HFFc6 (cell line): ENCODE data around the gene MSANTD3. TPM values are rescaled to one million over a fixed set of nuclear protein-coding genes. Genes with fewer than 3 reads are reported as not detected.

Experiments
- DNase-seq: peaks from one replicate; pipeline ENCODE4 v3.0.0-alpha.2; 2018
- H3K27ac Mint-ChIP-seq: 2 replicates; pipeline ENCODE4 v1.8.0; 2020; ENCODE audit warnings: mild to moderate bottlenecking, mixed read lengths
- H3K27me3 Mint-ChIP-seq: 2 replicates; pipeline ENCODE4 v1.8.0; 2021; ENCODE audit warnings: mild to moderate bottlenecking, moderate library complexity, mixed read lengths; ENCODE audit not compliant: insufficient read depth
- H3K36me3 Mint-ChIP-seq: 2 replicates; pipeline ENCODE4 v1.8.0; 2021; ENCODE audit warnings: low read depth, mixed read lengths
- H3K4me1 Mint-ChIP-seq: 2 replicates; pipeline ENCODE4 v1.8.0; 2020; ENCODE audit warnings: low read depth, mixed read lengths
- H3K4me3 Mint-ChIP-seq: 2 replicates; pipeline ENCODE4 v1.8.0; 2020; ENCODE audit warnings: mild to moderate bottlenecking, moderate library complexity, mixed read lengths
- H3K9me3 Mint-ChIP-seq: 2 replicates; pipeline ENCODE4 v1.8.0; 2020; ENCODE audit warnings: mild to moderate bottlenecking, mixed read lengths
- total RNA-seq, 6 experiments: library from RNA; stranded (reverse); fragmentation: NEBNext Ultra II Directional; extraction: Animal tissue kit (Norgen Biotek cat#: 25700); gene quantifications; 2 replicates in 1 of 6; 3 replicates in 5 of 6; pipeline ENCODE4 v1.2.3, GENCODE V29; 2021
- TF ChIP-seq, protein P1 (sequence below): fragments of 200-600 bp; sonication (generic); IDR thresholded peaks from 2 replicates; pipeline ENCODE4 v1.5.0; 2021; ENCODE audit warnings: antibody characterized with exemption, mild to moderate bottlenecking

MSANTD3 gene
- total RNA-seq, 6 experiments from 2014 or later: 56.9 to 76.1 (median 71.2) TPM

DNA sequence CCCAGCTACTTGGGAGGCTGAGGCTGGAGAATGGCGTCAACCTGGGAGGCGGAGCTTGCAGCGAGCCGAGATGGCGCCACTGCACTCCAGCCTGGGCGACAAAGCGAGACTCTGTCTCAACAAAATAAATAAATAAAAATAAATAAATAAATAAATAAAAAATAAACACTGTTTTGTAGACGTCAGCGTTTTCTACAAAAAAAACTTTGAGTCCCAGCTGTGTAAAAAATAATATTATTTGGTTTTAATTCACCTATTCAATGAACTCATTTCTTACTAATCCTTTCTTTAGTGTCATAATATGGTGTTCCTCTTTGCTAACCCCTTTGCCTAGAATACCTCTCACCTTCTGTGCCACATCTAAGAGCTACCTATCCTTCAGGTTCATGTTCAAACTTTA lies 30.2 kb upstream of the MSANTD3 start:
- Mint-ChIP-seq H3K36me3 (peaks cover 1% of the 10 kb centered on the region; the same call in 1 of the 2 replicates), H3K27me3 (no peaks in the 10 kb centered on the region; the same call in 1 of the 2 replicates), H3K4me1 (peaks cover 14% of the 10 kb centered on the region), H3K27ac (no peak overlapping the region), H3K9me3 (no peaks in the 10 kb centered on the region), H3K4me3 (no peak overlapping the region)
- TF ChIP-seq, protein P1, sequence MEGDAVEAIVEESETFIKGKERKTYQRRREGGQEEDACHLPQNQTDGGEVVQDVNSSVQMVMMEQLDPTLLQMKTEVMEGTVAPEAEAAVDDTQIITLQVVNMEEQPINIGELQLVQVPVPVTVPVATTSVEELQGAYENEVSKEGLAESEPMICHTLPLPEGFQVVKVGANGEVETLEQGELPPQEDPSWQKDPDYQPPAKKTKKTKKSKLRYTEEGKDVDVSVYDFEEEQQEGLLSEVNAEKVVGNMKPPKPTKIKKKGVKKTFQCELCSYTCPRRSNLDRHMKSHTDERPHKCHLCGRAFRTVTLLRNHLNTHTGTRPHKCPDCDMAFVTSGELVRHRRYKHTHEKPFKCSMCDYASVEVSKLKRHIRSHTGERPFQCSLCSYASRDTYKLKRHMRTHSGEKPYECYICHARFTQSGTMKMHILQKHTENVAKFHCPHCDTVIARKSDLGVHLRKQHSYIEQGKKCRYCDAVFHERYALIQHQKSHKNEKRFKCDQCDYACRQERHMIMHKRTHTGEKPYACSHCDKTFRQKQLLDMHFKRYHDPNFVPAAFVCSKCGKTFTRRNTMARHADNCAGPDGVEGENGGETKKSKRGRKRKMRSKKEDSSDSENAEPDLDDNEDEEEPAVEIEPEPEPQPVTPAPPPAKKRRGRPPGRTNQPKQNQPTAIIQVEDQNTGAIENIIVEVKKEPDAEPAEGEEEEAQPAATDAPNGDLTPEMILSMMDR: no peak
- DNase-seq: no peak

DNA sequence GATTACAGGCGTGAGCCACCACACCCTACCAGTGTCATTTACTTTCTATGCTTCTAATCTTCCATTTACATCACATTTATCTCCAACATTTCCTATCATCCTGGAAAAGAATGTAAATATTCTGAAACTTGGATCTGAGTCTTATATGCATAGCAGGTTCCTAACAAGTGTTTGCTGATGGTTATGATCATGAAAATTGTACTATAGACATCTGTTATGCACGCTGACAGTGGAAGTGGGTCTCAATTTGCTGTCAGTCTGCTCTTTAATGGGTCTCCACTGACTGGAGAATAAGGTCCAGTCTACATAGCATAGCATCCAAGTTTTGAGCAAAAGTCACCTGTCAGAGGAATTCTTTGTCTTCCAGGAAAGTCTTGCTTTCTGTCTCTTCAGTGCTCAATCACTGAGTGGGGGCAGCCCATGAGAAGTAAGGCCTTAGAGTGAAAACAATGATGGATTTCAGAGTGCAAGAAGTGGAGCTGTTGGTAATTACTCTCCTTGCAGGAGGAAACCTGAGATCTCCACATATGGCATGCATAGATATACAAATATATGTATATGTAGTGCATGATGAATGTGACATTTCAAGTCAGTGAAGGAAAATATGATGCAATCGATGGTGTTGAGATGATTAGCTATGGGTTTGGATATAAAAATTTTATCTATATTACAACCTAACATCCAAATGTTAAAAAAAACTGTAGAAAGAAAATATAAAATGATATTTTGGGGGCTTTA lies 29.2 kb upstream of the MSANTD3 start:
- no peaks in the 10 kb centered on the region for H3K9me3 Mint-ChIP-seq
- no peak overlapping the region for H3K27ac Mint-ChIP-seq
- H3K36me3 Mint-ChIP-seq: no peaks in the 10 kb centered on the region
- H3K4me3 Mint-ChIP-seq: no peak overlapping the region
- H3K27me3 Mint-ChIP-seq: no peaks in the 10 kb centered on the region; the same call in 1 of the 2 replicates
- TF ChIP-seq, protein P1: no peak
- H3K4me1 Mint-ChIP-seq: peaks cover 14% of the 10 kb centered on the region
- no peak for DNase-seq

- TF ChIP-seq, protein P1: peak; percentile 15; the same call in 1 of the 2 replicates
- Mint-ChIP-seq H3K9me3 (no peaks in the 10 kb centered on the region), H3K27me3 (no peaks in the 10 kb centered on the region; the same call in 1 of the 2 replicates), H3K36me3 (no peaks in the 10 kb centered on the region), H3K27ac (no peak overlapping the region), H3K4me1 (no peaks in the 10 kb centered on the region; the same call in 1 of the 2 replicates), H3K4me3 (no peak overlapping the region)
- DNase-seq: no peak
These were observed 25.9 kb upstream of the MSANTD3 start for GRCh38 chr9:100401042-100401441.

DNA sequence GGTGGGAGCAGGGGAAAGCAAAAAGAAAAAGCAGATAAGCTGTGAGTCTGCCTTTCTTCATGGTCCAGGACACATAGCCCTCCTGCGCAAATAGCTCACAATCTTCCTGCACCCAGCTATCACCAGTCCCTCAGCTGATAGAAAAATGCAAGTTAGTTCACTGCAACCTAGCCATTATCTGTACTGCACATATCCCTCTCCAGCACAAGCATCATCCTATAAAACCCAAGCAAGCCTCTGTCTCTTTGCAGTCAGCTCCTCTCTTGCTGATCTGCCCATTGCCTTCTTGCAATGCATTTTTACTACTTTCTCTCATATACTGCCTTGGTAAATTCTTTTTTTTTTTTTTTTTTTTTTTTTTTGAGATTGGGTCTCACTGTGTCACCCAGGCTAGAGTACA lies 20.0 kb upstream of the MSANTD3 start:
- TF ChIP-seq, protein P1: no peak
- Mint-ChIP-seq H3K27ac (no peak overlapping the region), H3K4me1 (peaks cover 10% of the 10 kb centered on the region), H3K9me3 (peaks cover 7% of the 10 kb centered on the region; the same call in 1 of the 2 replicates), H3K4me3 (no peak overlapping the region), H3K36me3 (peaks cover 3% of the 10 kb centered on the region; the same call in 1 of the 2 replicates), H3K27me3 (peaks cover 3% of the 10 kb centered on the region)
- DNase-seq: no peak

- no peak for DNase-seq
- H3K4me1 Mint-ChIP-seq: peaks cover 13% of the 10 kb centered on the region
- TF ChIP-seq, protein P1: no peak
- peaks cover 9% of the 10 kb centered on the region; the same call in 1 of the 2 replicates for H3K36me3 Mint-ChIP-seq
- H3K27ac Mint-ChIP-seq: no peak overlapping the region
- no peak overlapping the region for H3K4me3 Mint-ChIP-seq
- peaks cover 13% of the 10 kb centered on the region; the same call in 1 of the 2 replicates for H3K9me3 Mint-ChIP-seq
- peaks cover 3% of the 10 kb centered on the region for H3K27me3 Mint-ChIP-seq
These were observed 18.3 kb upstream of the MSANTD3 start for GRCh38 chr9:100408546-100409175.
